HG03175 (cell line): Measurements from ENCODE around the gene DNAJC17.
A peak's percentile ranks its signal among the peaks of the same experiment; 100 is the strongest.

Experiments
- ATAC-seq: cut with Tn5 transposase; IDR thresholded peaks from one replicate; pipeline ENCODE4 v1.9.1; 2021; ENCODE audit warnings: mild to moderate bottlenecking, moderate library complexity; ENCODE audit not compliant: unreplicated experiment

DNAJC17 gene

GRCh38 chr15:40768521-40769273 lies 38.6 kb downstream of the DNAJC17 start:
- ATAC-seq = no peak

GRCh38 chr15:40767838-40768500 lies 39.3 kb downstream of the DNAJC17 start:
- no peak for ATAC-seq

GRCh38 chr15:40766906-40767837 lies 40.1 kb downstream of the DNAJC17 start:
- no peak for ATAC-seq

DNA sequence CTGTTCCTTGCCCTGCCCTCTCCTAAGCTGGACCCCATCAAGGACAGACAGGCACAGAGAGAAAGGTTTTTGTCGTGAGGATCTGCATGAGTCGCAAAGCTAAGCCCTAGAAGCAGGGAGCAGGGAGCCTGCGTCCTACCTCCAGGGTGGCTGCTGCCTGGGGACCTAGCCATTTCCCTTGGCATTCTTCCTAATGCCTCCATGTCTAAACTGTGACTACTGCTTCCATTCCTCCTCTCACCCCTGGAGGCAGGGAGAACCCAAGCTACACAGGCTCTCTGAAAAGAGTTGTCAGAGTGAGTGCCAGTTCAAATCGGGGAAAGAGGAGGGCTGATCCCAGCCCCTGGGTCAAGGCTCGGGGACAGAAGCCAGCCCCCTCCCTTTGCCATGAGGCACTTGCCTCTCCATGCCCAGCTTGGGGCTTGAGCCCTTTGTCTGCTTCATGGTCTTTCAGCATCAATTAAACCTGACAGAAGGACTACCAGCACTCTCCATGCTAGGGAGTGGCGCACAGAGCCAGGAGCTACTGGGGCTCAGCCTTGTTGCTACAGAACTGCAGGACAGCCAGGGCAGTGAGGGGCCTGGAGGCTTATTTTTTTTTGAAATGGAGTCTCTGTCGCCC lies 41.0 kb downstream of the DNAJC17 start:
- no peak for ATAC-seq

- no peak for ATAC-seq
Measured at GRCh38 chr15:40764629-40765103, 42.6 kb downstream of the DNAJC17 start.

GRCh38 chr15:40763801-40764628 lies 43.3 kb downstream of the DNAJC17 start, which contains the start of gene GCHFR:
Gene GCHFR (plus strand): TSS chr15:40764068. CDS start chr15:40764181, 113 bp downstream.
- ATAC-seq = peak; percentile 47

DNA sequence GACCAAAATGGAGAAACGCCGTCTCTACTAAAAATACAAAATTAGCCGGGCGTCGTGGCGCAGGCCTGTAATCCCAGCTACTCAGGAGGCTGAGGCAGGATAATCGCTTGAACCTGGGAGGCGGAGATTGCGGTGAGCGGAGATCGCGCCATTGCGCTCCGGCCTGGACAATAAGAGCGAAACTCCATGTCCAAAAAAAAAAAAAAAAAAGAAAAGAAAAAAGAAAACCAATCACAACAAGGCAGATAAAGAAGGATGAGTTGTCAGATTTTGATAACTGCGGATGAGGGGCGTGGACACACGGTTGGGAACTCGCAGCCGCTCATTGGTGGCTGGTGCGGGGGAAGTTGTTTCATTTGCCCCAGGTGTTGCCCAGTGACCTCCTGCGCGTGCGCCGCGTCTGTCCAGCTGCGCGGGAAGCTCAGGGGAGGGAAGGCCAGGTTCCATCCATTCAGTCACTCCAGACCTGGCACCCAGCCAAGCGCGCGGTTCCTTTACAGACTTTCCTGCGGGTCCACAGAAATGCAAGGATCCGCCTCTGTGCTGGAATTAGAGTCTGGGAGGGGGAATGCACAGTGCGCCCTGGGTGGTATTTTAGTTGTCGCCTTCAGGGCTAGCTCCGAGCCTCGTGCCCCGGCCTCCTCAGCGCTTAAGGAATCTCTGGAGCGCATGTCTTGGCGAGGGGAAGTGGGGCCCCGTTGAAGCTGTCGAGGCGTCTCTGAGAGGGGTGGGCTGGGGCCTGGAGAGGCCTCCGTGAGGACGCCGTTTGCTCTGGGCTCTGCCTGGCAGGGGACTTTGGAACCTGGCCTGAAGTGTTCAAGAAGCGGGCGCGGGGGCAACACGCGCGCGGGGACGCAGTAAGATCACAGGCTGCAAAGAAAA lies 44.1 kb downstream of the DNAJC17 start:
- no peak for ATAC-seq

- no peak for ATAC-seq
Measured at GRCh38 chr15:40759961-40760360, 47.3 kb downstream of the DNAJC17 start.

DNA sequence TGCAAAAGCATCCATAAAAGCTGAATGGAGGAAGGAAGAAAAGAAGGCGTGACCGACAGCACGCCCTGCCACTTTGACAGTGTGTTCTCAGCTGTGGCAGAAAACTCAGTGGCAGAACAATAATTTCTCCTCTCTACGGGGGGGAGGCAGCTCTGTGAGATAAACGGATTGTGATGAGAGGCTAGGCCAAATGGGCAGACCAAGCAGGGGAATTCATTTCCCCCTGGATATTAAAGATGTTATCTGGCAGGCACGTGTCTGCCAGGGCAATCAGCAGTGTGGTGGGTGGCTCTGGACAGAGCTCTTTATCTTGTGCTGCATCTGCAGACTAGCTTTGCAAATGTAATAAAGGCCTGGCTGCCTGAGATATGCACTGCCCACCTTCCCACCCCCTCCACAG lies 50.3 kb downstream of the DNAJC17 start:
- no peak for ATAC-seq

DNA sequence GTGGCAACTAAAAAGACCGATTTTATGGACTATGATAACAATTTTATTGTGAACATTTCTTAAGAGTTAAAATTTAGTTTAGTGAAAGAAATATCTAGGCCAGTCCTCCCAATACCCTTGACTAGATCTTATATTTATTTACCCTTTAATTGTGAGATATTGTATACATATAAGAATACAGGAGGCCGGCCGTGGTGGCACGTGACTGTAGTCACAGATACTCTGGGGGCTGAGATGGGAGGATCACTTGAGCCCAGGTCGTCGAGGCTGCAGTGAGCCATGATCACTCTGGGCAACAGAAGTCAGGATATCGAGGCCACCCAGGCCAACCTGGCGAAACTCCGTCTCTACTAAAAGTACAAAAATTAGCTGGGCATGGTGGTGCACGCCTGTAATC lies 51.5 kb downstream of the DNAJC17 start:
- no peak for ATAC-seq

DNA sequence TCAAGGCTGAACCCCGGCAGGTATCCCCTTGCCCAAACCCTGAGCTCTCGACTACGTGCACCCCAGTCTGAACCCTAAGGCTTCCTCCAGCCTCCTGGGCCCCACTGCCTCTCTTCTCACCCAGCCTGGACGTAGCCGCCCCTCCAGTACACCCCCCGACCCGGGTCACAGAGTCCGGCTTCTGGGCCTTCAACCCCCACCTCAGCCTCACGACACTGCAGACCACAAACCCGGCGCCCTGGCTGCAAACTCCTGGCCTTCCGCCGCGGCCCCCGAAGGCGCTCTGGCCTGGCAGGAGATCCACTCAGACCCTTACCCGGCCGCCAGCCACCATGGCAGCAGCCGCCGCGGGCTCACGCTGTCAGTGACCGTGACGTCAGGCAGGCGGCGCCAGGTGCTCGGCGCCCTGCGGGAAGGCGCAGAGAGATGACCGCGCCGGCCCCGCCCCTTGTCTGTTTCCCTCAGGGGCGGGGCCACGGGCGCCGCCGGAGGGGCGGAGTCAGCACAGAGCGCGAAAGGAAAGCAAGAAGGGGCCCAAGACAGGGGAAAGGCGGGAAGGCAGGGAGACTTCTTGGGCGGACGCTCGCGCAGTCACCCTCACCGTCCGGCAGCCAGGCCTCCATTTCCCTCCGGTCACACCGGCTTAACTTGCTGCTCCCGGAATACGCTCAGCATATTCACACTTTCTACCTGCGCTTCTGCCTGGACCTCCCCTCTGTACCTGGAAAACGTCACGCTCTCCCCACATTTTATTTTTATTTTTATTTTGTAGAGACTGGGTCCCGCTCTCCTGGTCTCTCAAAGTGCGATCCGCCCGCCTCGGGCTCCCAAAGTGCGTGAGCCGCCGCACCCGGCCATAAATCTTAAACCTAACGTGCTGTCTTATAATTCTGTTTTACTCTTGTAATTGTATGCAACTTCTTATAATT lies 52.1 kb downstream of the DNAJC17 start, which contains the start of gene RMDN3:
TSS of gene RMDN3 (minus strand) at position 372 of the 929 bp plus-strand sequence. CDS start 471 bp downstream, outside the sequence.
- peak; percentile 81 for ATAC-seq

GRCh38 chr15:40754574-40754882 lies 52.7 kb downstream of the DNAJC17 start:
- ATAC-seq = no peak

GRCh38 chr15:40751745-40752144 lies 55.5 kb downstream of the DNAJC17 start:
- ATAC-seq = no peak

- no peak for ATAC-seq
Measured at GRCh38 chr15:40750885-40751284, 56.4 kb downstream of the DNAJC17 start.

GRCh38 chr15:40749151-40749630 lies 58.1 kb downstream of the DNAJC17 start:
- ATAC-seq = no peak

- no peak for ATAC-seq
Measured at GRCh38 chr15:40747685-40748631, 59.3 kb downstream of the DNAJC17 start.
